Lung microvascular endothelial cell (primary cell): ENCODE data around the gene COL26A1. TPM values are rescaled to one million over a fixed set of nuclear protein-coding genes. Genes with fewer than 3 reads are reported as not detected.
"Not testable (repeated sequence)": the region's sequence is repeated elsewhere in the genome, so short reads cannot be mapped to it uniquely, and the experiment has no call there.

Source experiments
- DNase-seq, 2 donors: peaks; one replicate each; pipeline versions ENCODE4 v3.0.0 to v3.0.0-alpha.2; 2010; ENCODE audit warnings: low read depth in 2 of 2
- total RNA-seq: library from RNA; depleted of rRNA; stranded (reverse); fragments of >200 nt; gene quantifications from 2 replicates; pipeline ENCODE4 v1.2.1, GENCODE V29; 2014

The COL26A1 gene
- total RNA-seq, 1 donor from 2014 or later: not detected

- no peak for DNase-seq
Observed at GRCh38 chr7:101549734-101550133, 187.1 kb downstream of the COL26A1 start.

- no peak for DNase-seq
Observed at GRCh38 chr7:101550641-101551541, 188.2 kb downstream of the COL26A1 start.

- DNase-seq: no peak
Observed at GRCh38 chr7:101553018-101553770, 190.5 kb downstream of the COL26A1 start.

- DNase-seq: no peak
Observed at GRCh38 chr7:101553771-101554445, 191.2 kb downstream of the COL26A1 start.

- no peak for DNase-seq
Observed at GRCh38 chr7:101554584-101555268, 192.1 kb downstream of the COL26A1 start.

GRCh38 chr7:101555269-101555920 is 192.7 kb downstream of the COL26A1 start:
- DNase-seq: no peak

- no peak for DNase-seq
Observed at GRCh38 chr7:101555921-101556275, 193.2 kb downstream of the COL26A1 start.

GRCh38 chr7:101556453-101556968 is 193.8 kb downstream of the COL26A1 start:
- DNase-seq: no peak

- DNase-seq: no peak
Observed at GRCh38 chr7:101557421-101557820, 194.7 kb downstream of the COL26A1 start.

GRCh38 chr7:101557978-101558741 is 195.5 kb downstream of the COL26A1 start:
- no peak for DNase-seq

- DNase-seq: no peak
Observed at GRCh38 chr7:101558742-101559325, 196.2 kb downstream of the COL26A1 start.

GRCh38 chr7:101559586-101559985 is 196.9 kb downstream of the COL26A1 start:
- no peak for DNase-seq

- DNase-seq: not testable (repeated sequence)
Observed at GRCh38 chr7:101560021-101560420, 197.3 kb downstream of the COL26A1 start.

- DNase-seq: no peak
Observed at GRCh38 chr7:101560856-101561255, 198.2 kb downstream of the COL26A1 start.

- DNase-seq: not testable (repeated sequence)
Observed at GRCh38 chr7:101561293-101561692, 198.6 kb downstream of the COL26A1 start.

- no peak for DNase-seq
Observed at GRCh38 chr7:101562531-101563197, 200.0 kb downstream of the COL26A1 start.

- no peak for DNase-seq
Observed at GRCh38 chr7:101563198-101563901, 200.7 kb downstream of the COL26A1 start.
